ENCODE results near the gene PEX26.
"Not testable (repeated sequence)": the region's sequence is repeated elsewhere in the genome, so short reads cannot be mapped to it uniquely, and the experiment has no call there.

Gene PEX26

GRCh38 chr22:18077639-18078328, at the start of gene PEX26:
Gene PEX26, plus strand, starts transcription at chr22:18077990. Its CDS starts 387 bp downstream, at chr22:18078377.
- DNase-seq, result peak; percentile 84

GRCh38 chr22:18028817-18029527, 48.8 kb upstream of the PEX26 start:
- no peak for DNase-seq

GRCh38 chr22:18029686-18030267, 48.0 kb upstream of the PEX26 start:
- DNase-seq, result no peak

- peak; percentile 93 for DNase-seq
These were observed 45.9 kb upstream of the PEX26 start for GRCh38 chr22:18031695-18032454.

GRCh38 chr22:18032455-18033101, 45.2 kb upstream of the PEX26 start:
- DNase-seq, result peak; percentile 54

- DNase-seq, result no peak
These were observed 44.4 kb upstream of the PEX26 start for GRCh38 chr22:18033204-18033998.

- no peak for DNase-seq
These were observed 43.7 kb upstream of the PEX26 start for GRCh38 chr22:18034076-18034475.

GRCh38 chr22:18035751-18036150, 42.0 kb upstream of the PEX26 start:
- no peak for DNase-seq

GRCh38 chr22:18040898-18041297, 36.9 kb upstream of the PEX26 start:
- not testable (repeated sequence) for DNase-seq

- no peak for DNase-seq
These were observed 35.1 kb upstream of the PEX26 start for GRCh38 chr22:18042685-18043084.

GRCh38 chr22:18044548-18045271, 33.1 kb upstream of the PEX26 start:
- peak; percentile 14 for DNase-seq

GRCh38 chr22:18045794-18046193, 32.0 kb upstream of the PEX26 start:
- DNase-seq, result no peak

- DNase-seq, result no peak
These were observed 29.7 kb upstream of the PEX26 start for GRCh38 chr22:18048041-18048440.

GRCh38 chr22:18048441-18048898, 29.3 kb upstream of the PEX26 start:
- DNase-seq, result no peak

- no peak for DNase-seq
These were observed 27.7 kb upstream of the PEX26 start for GRCh38 chr22:18050065-18050464.

GRCh38 chr22:18051113-18051512, 26.7 kb upstream of the PEX26 start:
- not testable (repeated sequence) for DNase-seq

- not testable (repeated sequence) for DNase-seq
These were observed 24.4 kb upstream of the PEX26 start for GRCh38 chr22:18053216-18053946.

- DNase-seq, result no peak
These were observed 22.1 kb upstream of the PEX26 start for GRCh38 chr22:18055619-18056160.

- peak; percentile 56 for DNase-seq
These were observed 21.6 kb upstream of the PEX26 start for GRCh38 chr22:18056161-18056666.
